ENCODE measurements around the gene MID1. TPM values are rescaled to one million over a fixed set of nuclear protein-coding genes. Genes with fewer than 3 reads are reported as not detected.

Gene MID1
- total RNA-seq, 1 experiment from 2014 or later = 9.7 TPM

DNA sequence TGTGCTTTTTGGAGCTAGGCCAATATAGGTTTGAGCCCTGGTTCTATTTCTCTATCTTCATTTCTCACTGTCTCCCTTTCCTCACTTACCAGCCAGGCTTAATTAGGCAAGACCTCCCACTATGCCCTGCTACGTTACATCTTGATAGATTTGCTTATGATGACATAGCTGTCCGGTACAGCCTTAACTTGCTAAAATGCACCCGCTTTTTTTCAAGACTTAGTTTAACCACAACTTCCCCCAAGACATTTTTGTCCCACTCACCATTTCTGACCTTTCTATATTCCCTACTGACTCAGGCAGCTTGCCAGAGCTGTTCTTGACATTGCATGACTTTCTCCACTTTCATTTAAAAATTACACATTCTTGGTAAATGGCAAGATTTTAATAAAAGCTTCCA, 152.6 kb downstream of the MID1 start:
- Mint-ChIP-seq H3K4me1 (ENCODE audit: insufficient read depth, unreplicated experiment) (no peaks in the 10 kb centered on the region), H3K9me3 (ENCODE audit: unreplicated experiment) (no peaks in the 10 kb centered on the region), H3K36me3 (ENCODE audit: insufficient read depth, unreplicated experiment) (peaks cover 18% of the 10 kb centered on the region), H3K4me3 (ENCODE audit: unreplicated experiment) (no peak overlapping the region), H3K27ac (ENCODE audit: low read depth, unreplicated experiment) (no peak overlapping the region), H3K27me3 (ENCODE audit: insufficient read depth, unreplicated experiment) (no peaks in the 10 kb centered on the region)
- ChIA-PET CTCF (no interaction called here), POLR2A (no interaction called here)
- BruUV-seq (replicated peaks) = no TSS peak
- DNase-seq (ENCODE audit: unreplicated experiment) = no peak
- TF ChIP-seq, protein P1, sequence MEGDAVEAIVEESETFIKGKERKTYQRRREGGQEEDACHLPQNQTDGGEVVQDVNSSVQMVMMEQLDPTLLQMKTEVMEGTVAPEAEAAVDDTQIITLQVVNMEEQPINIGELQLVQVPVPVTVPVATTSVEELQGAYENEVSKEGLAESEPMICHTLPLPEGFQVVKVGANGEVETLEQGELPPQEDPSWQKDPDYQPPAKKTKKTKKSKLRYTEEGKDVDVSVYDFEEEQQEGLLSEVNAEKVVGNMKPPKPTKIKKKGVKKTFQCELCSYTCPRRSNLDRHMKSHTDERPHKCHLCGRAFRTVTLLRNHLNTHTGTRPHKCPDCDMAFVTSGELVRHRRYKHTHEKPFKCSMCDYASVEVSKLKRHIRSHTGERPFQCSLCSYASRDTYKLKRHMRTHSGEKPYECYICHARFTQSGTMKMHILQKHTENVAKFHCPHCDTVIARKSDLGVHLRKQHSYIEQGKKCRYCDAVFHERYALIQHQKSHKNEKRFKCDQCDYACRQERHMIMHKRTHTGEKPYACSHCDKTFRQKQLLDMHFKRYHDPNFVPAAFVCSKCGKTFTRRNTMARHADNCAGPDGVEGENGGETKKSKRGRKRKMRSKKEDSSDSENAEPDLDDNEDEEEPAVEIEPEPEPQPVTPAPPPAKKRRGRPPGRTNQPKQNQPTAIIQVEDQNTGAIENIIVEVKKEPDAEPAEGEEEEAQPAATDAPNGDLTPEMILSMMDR (IDR thresholded peaks at IDR 0.05; ENCODE audit: unreplicated experiment) = no peak
- intact Hi-C loops (cut with micrococcal nuclease) = no loop called here

DNA sequence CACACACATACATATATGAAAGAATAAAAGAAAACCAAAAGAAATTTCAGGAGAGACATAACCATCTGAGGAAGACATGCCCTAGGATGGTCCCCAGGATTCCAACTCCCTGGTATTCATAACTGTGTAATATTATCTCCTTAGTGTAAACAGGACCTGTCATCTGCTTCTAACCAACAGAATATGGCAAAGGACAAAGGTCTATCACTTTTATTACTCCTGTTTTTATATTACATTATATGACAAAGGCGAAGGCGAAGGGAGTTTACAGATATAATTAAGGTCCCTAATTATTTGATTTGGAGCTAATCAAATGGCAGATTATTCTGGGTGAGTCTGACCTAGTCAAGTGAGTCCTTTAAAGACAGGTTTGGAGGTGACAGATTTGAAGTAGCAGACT, 155.1 kb downstream of the MID1 start:
- TF ChIP-seq, protein P1 (IDR thresholded peaks at IDR 0.05; ENCODE audit: unreplicated experiment) = no peak
- H3K4me1 Mint-ChIP-seq (ENCODE audit: insufficient read depth, unreplicated experiment) = no peaks in the 10 kb centered on the region
- H3K27me3 Mint-ChIP-seq (ENCODE audit: insufficient read depth, unreplicated experiment) = no peaks in the 10 kb centered on the region
- ChIA-PET POLR2A (interaction anchor here (0.7 kb wide), 2 partner anchors 28 to 114 kb away, joined by 3 read pairs; no protein-coding TSS in a partner anchor), CTCF (no interaction called here)
- no peak for DNase-seq (ENCODE audit: unreplicated experiment)
- no TSS peak for BruUV-seq (replicated peaks)
- H3K9me3 Mint-ChIP-seq (ENCODE audit: unreplicated experiment) = no peaks in the 10 kb centered on the region
- intact Hi-C loops (cut with micrococcal nuclease) = no loop called here
- no peak overlapping the region for H3K4me3 Mint-ChIP-seq (ENCODE audit: unreplicated experiment)
- H3K36me3 Mint-ChIP-seq (ENCODE audit: insufficient read depth, unreplicated experiment) = peaks cover 10% of the 10 kb centered on the region
- H3K27ac Mint-ChIP-seq (ENCODE audit: low read depth, unreplicated experiment) = no peak overlapping the region

DNA sequence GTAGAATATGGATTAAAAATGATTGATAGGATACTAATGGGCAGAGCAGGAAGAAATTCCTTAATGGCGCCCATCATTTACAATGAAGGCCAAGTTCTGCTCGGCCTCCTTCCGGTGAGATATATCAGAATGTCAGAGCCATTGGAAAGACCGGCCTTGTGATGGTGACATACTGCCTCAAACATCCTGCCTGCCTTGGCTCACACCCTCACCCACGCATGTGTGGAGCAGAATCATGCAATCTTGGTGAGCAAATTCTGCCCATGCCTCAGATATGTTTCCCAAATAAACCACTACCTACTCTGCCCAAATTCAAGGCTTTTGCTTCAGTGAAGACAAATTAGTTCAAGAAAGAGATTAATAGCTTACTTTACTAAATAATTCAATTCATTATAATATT, 163.3 kb downstream of the MID1 start:
- TF ChIP-seq, protein P1 (IDR thresholded peaks at IDR 0.05; ENCODE audit: unreplicated experiment) = no peak
- H3K9me3 Mint-ChIP-seq (ENCODE audit: unreplicated experiment) = peaks cover 7% of the 10 kb centered on the region
- H3K36me3 Mint-ChIP-seq (ENCODE audit: insufficient read depth, unreplicated experiment) = no peaks in the 10 kb centered on the region
- no TSS peak for BruUV-seq (replicated peaks)
- H3K27ac Mint-ChIP-seq (ENCODE audit: low read depth, unreplicated experiment) = no peak overlapping the region
- no peak overlapping the region for H3K4me3 Mint-ChIP-seq (ENCODE audit: unreplicated experiment)
- intact Hi-C loops (cut with micrococcal nuclease) = loop anchor here (10.0 kb wide), 1 partner anchor 158 kb away; no protein-coding TSS in a partner anchor
- CTCF ChIA-PET = interaction anchor here (0.6 kb wide), 1 partner anchor 96 kb away, joined by 7 read pairs; no protein-coding TSS in a partner anchor
- no peaks in the 10 kb centered on the region for H3K27me3 Mint-ChIP-seq (ENCODE audit: insufficient read depth, unreplicated experiment)
- H3K4me1 Mint-ChIP-seq (ENCODE audit: insufficient read depth, unreplicated experiment) = peaks cover 6% of the 10 kb centered on the region
- POLR2A ChIA-PET = no interaction called here
- DNase-seq (ENCODE audit: unreplicated experiment) = no peak

DNA sequence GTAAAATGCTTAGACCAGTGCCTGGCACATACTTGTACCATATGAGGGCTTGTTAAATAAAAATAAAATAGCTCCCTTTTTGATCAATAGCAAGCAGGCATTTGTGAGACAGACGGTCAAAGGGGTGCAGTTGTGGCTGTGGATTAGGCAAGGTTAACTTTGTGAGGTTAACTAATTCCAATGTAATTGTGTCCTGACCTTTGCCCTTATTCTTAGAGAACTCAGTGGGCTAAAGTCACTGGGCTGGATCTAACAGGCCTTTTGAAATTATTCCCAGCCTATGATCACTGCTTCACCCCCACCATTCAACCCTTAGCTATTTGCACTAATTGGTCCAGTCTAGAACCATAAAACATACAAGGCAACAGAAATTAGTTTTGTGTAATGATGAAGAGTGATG, 166.4 kb downstream of the MID1 start:
- ChIA-PET CTCF (interaction anchor here (0.6 kb wide), 1 partner anchor 111 kb away, joined by 8 read pairs; no protein-coding TSS in a partner anchor), POLR2A (no interaction called here)
- no TSS peak for BruUV-seq (replicated peaks)
- no peak overlapping the region for H3K4me3 Mint-ChIP-seq (ENCODE audit: unreplicated experiment)
- peaks cover 7% of the 10 kb centered on the region for H3K9me3 Mint-ChIP-seq (ENCODE audit: unreplicated experiment)
- no peaks in the 10 kb centered on the region for H3K27me3 Mint-ChIP-seq (ENCODE audit: insufficient read depth, unreplicated experiment)
- H3K27ac Mint-ChIP-seq (ENCODE audit: low read depth, unreplicated experiment) = no peak overlapping the region
- H3K36me3 Mint-ChIP-seq (ENCODE audit: insufficient read depth, unreplicated experiment) = no peaks in the 10 kb centered on the region
- H3K4me1 Mint-ChIP-seq (ENCODE audit: insufficient read depth, unreplicated experiment) = peaks cover 24% of the 10 kb centered on the region
- intact Hi-C loops (cut with micrococcal nuclease) = loop anchor here (10.0 kb wide), 1 partner anchor 161 kb away; no protein-coding TSS in a partner anchor
- TF ChIP-seq, protein P1 (IDR thresholded peaks at IDR 0.05; ENCODE audit: unreplicated experiment) = no peak
- no peak for DNase-seq (ENCODE audit: unreplicated experiment)
